ENCODE data around the gene GYPC. TPM values are rescaled to one million over a fixed set of nuclear protein-coding genes. Genes with fewer than 3 reads are reported as not detected.

GYPC gene
- total and polyA plus RNA-seq, 8 donors, result 31.3 to 119 (median 46.7) TPM

- Histone ChIP-seq H3K27me3 (no peaks in the 10 kb centered on the region), H3K27ac (no peak overlapping the region), H3K4me3 (no peak overlapping the region), H3K4me1 (no peaks in the 10 kb centered on the region), H3K36me3 (no peaks in the 10 kb centered on the region), H3K9me3 (no peaks in the 10 kb centered on the region)
- TF ChIP-seq EP300 (IDR thresholded peaks at IDR 0.05) (no peak), CTCF (IDR thresholded peaks at IDR 0.05) (no peak)
- 91 to 96% (median 93%) methylated on average over 5 of the region's 5 CpGs for WGBS, 5 donors
- no peak for DNase-seq
- intact Hi-C loops (cut with DNase I; ENCODE audit: low total_unique reads), result no loop called here
Observed at GRCh38 chr2:126717928-126718327, 62.0 kb downstream of the GYPC start.

GRCh38 chr2:126719191-126719832 is 63.4 kb downstream of the GYPC start:
- H3K4me1 ChIP-seq, result no peaks in the 10 kb centered on the region
- H3K27me3 ChIP-seq, result no peaks in the 10 kb centered on the region
- no peak for TF ChIP-seq POLR2AphosphoS5 (IDR thresholded peaks at IDR 0.05)
- TF ChIP-seq CTCF (IDR thresholded peaks at IDR 0.05), result no peak
- no peak for TF ChIP-seq POLR2A (IDR thresholded peaks at IDR 0.05)
- no peak overlapping the region for H3K4me3 ChIP-seq
- intact Hi-C loops (cut with DNase I; ENCODE audit: low total_unique reads), result no loop called here
- H3K9me3 ChIP-seq, result peaks cover 0 to 5% (median under 1%) of the 10 kb centered on the region in 4 donors
- 52 to 66% (median 55%) methylated on average over 2 to 3 of the region's 3 CpGs for WGBS, 5 donors
- no peak overlapping the region for H3K27ac ChIP-seq
- no peak for DNase-seq
- H3K36me3 ChIP-seq, result no peaks in the 10 kb centered on the region

GRCh38 chr2:126719833-126720351 is 63.9 kb downstream of the GYPC start:
- Histone ChIP-seq H3K9me3 (peaks cover 0 to 10% (median 6%) of the 10 kb centered on the region in 4 donors), H3K4me3 (no peak overlapping the region), H3K4me1 (no peaks in the 10 kb centered on the region), H3K36me3 (no peaks in the 10 kb centered on the region), H3K27ac (no peak overlapping the region), H3K27me3 (no peaks in the 10 kb centered on the region)
- intact Hi-C loops (cut with DNase I; ENCODE audit: low total_unique reads), result no loop called here
- TF ChIP-seq CTCF (IDR thresholded peaks at IDR 0.05) (no peak), POLR2AphosphoS5 (IDR thresholded peaks at IDR 0.05) (no peak), POLR2A (IDR thresholded peaks at IDR 0.05) (no peak), EP300 (IDR thresholded peaks at IDR 0.05) (no peak)
- 53 to 75% (median 60%) methylated on average over 4 of the region's 4 CpGs for whole genome bisulfite sequencing, 5 donors
- no peak for DNase-seq

GRCh38 chr2:126720638-126721037 is 64.7 kb downstream of the GYPC start:
- no peaks in the 10 kb centered on the region for H3K36me3 ChIP-seq
- WGBS, 5 donors, result 84 to 98% (median 94%) methylated on average over 2 of the region's 2 CpGs

More at GRCh38 chr2:126720638-126721037, 64.7 kb downstream of the GYPC start:
- H3K4me3 ChIP-seq, result no peak overlapping the region
- H3K4me1 ChIP-seq, result no peaks in the 10 kb centered on the region
- H3K27me3 ChIP-seq, result no peaks in the 10 kb centered on the region
- H3K27ac ChIP-seq, result no peak overlapping the region
- intact Hi-C loops (cut with DNase I; ENCODE audit: low total_unique reads), result no loop called here
- H3K9me3 ChIP-seq, result peaks cover 0 to 17% (median 14%) of the 10 kb centered on the region in 4 donors
- no peak for DNase-seq
- TF ChIP-seq POLR2AphosphoS5 (IDR thresholded peaks at IDR 0.05) (no peak), CTCF (IDR thresholded peaks at IDR 0.05) (no peak), POLR2A (IDR thresholded peaks at IDR 0.05) (no peak), EP300 (IDR thresholded peaks at IDR 0.05) (no peak)
